DOHH2 (cell line): ENCODE measurements around the gene ARID3B.
"Not testable (repeated sequence)": the region's sequence is repeated elsewhere in the genome, so short reads cannot be mapped to it uniquely, and the experiment has no call there.

Experiments
- H3F3A ChIP-seq: fragments of 200-600 bp; sonication (generic), shearing (Covaris generic); 2 replicates; pipeline ENCODE4 v1.6.0; 2016; ENCODE audit warnings: antibody characterized with exemption, mild to moderate bottlenecking; ENCODE audit not compliant: control insufficient read depth, insufficient read depth
- H3K27ac ChIP-seq: fragments of 200-600 bp; sonication (generic); 2 replicates; pipeline ENCODE4 v1.5.1; 2014; ENCODE audit warnings: low read depth, mild to moderate bottlenecking, low read length, moderate library complexity
- H3K27me3 ChIP-seq: fragments of 200-600 bp; sonication (generic); 2 replicates; pipeline ENCODE4 v1.6.1; 2014; ENCODE audit warnings: mild to moderate bottlenecking, low read length, mixed read lengths; ENCODE audit not compliant: control insufficient read depth
- H3K36me3 ChIP-seq: fragments of 200-600 bp; sonication (generic); 2 replicates; pipeline ENCODE4 v1.6.1; 2014; ENCODE audit warnings: mild to moderate bottlenecking, low read length, moderate library complexity, mixed read lengths; ENCODE audit not compliant: control insufficient read depth
- H3K4me1 ChIP-seq: fragments of 200-600 bp; sonication (generic); 2 replicates; pipeline ENCODE4 v1.6.1; 2014; ENCODE audit warnings: mild to moderate bottlenecking, low read length, mixed read lengths; ENCODE audit not compliant: control insufficient read depth
- H3K4me2 ChIP-seq: fragments of 200-600 bp; sonication (generic); 2 replicates; pipeline ENCODE4 v1.6.0; 2014; ENCODE audit warnings: mild to moderate bottlenecking, low read length, moderate library complexity
- H3K4me3 ChIP-seq: fragments of 200-600 bp; sonication (generic); 2 replicates; pipeline ENCODE4 v1.5.1; 2014; ENCODE audit warnings: mild to moderate bottlenecking, low read length, mixed read lengths
- H3K79me2 ChIP-seq: fragments of 200-600 bp; sonication (generic); 2 replicates; pipeline ENCODE4 v1.6.1; 2014; ENCODE audit warnings: mild to moderate bottlenecking, low read length, mixed read lengths; ENCODE audit not compliant: control insufficient read depth
- H3K9me2 ChIP-seq: fragments of 200-600 bp; sonication (generic); replicated peaks from 2 replicates; pipeline ENCODE4 v1.6.1; 2014; ENCODE audit warnings: mild to moderate bottlenecking, low read length, mixed read lengths; ENCODE audit not compliant: control insufficient read depth
- H3K9me3 ChIP-seq: fragments of 200-600 bp; sonication (generic); 2 replicates; pipeline ENCODE4 v1.6.1; 2014; ENCODE audit warnings: antibody characterized with exemption, low read length, mixed read lengths; ENCODE audit not compliant: control insufficient read depth, insufficient read depth
- H4K20me1 ChIP-seq: fragments of 200-600 bp; sonication (generic); 2 replicates; pipeline ENCODE4 v1.6.0; 2014; ENCODE audit warnings: low read depth, mild to moderate bottlenecking, antibody characterized with exemption, low read length, moderate library complexity; ENCODE audit not compliant: control insufficient read depth, insufficient read depth
- CTCF ChIP-seq: fragments of 200-600 bp; sonication (generic); IDR thresholded peaks from one replicate; pipeline ENCODE4 v1.5.1; 2014; ENCODE audit warnings: antibody characterized with exemption, mild to moderate bottlenecking, low read depth, low read length; ENCODE audit not compliant: poor library complexity, severe bottlenecking
- EZH2phosphoT487 ChIP-seq: fragments of 200-600 bp; sonication (generic); IDR thresholded peaks from 2 replicates; pipeline ENCODE4 v1.6.1; 2017; ENCODE audit warnings: borderline replicate concordance, mild to moderate bottlenecking, antibody characterized with exemption, low read length, moderate library complexity, mixed read lengths

Gene ARID3B

GRCh38 chr15:74595271-74595670, 54.3 kb downstream of the ARID3B start:
- Histone ChIP-seq H3K4me3 (no peak overlapping the region), H3K4me2 (no peak overlapping the region), H3K9me3 (no peaks in the 10 kb centered on the region), H3K36me3 (no peaks in the 10 kb centered on the region), H3K9me2 (no peaks in the 10 kb centered on the region), H3K27ac (no peak overlapping the region), H3K4me1 (peaks cover 13% of the 10 kb centered on the region), H3K27me3 (no peaks in the 10 kb centered on the region; the same call in 1 of the 2 replicates), H3F3A (no peaks in the 10 kb centered on the region), H4K20me1 (no peaks in the 10 kb centered on the region), H3K79me2 (no peaks in the 10 kb centered on the region)
- no peak for TF ChIP-seq CTCF
- no peak for TF ChIP-seq EZH2phosphoT487

- H3K4me2 ChIP-seq, H3K4me3 ChIP-seq, H3F3A ChIP-seq, H3K79me2 ChIP-seq, H3K9me3 ChIP-seq, H3K9me2 ChIP-seq, H3K36me3 ChIP-seq, H3K27ac ChIP-seq, H3K27me3 ChIP-seq, H4K20me1 ChIP-seq: not testable (repeated sequence)
- peaks cover 13% of the 10 kb centered on the region for H3K4me1 ChIP-seq
These were observed 55.7 kb downstream of the ARID3B start for GRCh38 chr15:74596736-74597135.

- H3K36me3 ChIP-seq, H4K20me1 ChIP-seq, H3K79me2 ChIP-seq, H3K9me3 ChIP-seq, H3K4me2 ChIP-seq, H3K27ac ChIP-seq, H3K9me2 ChIP-seq, H3K27me3 ChIP-seq, H3F3A ChIP-seq, H3K4me3 ChIP-seq: not testable (repeated sequence)
- peaks cover 13% of the 10 kb centered on the region for H3K4me1 ChIP-seq
These were observed 56.2 kb downstream of the ARID3B start for GRCh38 chr15:74597146-74597705.

- no peaks in the 10 kb centered on the region for H3K27me3 ChIP-seq
- H3K27ac ChIP-seq: no peak overlapping the region
- peak overlapping the region; percentile 69 for H3K4me3 ChIP-seq
- no peaks in the 10 kb centered on the region for H3K36me3 ChIP-seq
- H3K4me2 ChIP-seq: peak overlapping the region; percentile 75
- H3K9me2 ChIP-seq: no peaks in the 10 kb centered on the region
- no peaks in the 10 kb centered on the region for H3K79me2 ChIP-seq
- H3F3A ChIP-seq: no peaks in the 10 kb centered on the region
- H4K20me1 ChIP-seq: no peaks in the 10 kb centered on the region
- TF ChIP-seq CTCF (no peak), EZH2phosphoT487 (no peak)
- no peaks in the 10 kb centered on the region for H3K9me3 ChIP-seq
- peaks cover 13% of the 10 kb centered on the region for H3K4me1 ChIP-seq
These were observed 57.3 kb downstream of the ARID3B start for GRCh38 chr15:74598126-74598842.
